ENCODE measurements around the gene RNF222.
"Not testable (repeated sequence)": the region's sequence is repeated elsewhere in the genome, so short reads cannot be mapped to it uniquely, and the experiment has no call there.

RNF222 gene

GRCh38 chr17:8377422-8377821 is 20.2 kb downstream of the RNF222 start:
- no peak for DNase-seq

DNA sequence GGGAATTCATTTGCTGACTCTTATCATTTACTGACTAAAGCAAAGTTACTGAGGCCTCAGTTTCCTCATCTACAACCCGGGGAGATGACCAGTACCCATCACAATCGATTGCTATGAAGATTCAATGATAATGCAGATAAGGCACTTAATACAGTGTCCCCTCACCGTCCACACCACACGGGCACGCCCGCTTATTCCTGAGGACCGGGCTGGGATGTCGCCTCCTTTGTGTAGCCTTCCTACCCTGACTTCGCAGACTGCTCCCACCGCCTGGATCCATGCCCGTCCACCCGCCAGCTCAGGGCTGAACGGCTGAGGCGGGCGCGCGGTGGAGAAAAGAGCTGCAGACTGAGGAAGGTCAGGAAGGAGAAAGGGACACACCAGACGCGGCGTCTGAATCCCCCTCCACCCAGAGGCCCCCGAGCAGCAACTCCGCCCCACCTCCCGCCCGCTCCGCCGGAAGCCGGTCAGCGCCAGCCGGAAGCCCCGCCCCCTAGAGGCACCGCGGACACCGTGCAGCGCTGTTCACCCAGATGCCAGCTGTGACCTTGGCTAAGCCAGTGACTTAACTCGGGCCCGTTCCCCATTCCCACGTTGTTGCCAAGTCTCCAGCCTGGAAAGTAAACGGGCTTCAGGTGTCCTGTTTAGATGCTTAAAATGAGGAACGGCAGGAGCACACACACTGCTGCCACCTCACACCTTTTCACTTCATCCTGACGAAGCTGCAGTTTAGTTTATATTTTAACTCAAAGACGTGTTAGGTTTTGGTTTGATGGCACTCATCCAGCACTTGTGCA is 21.2 kb downstream of the RNF222 start, which contains the start of gene KRABD2:
Gene KRABD2, minus strand, starts transcription at position 434 of the 797 bp plus-strand sequence.
- peak; percentile 86 to 88 for DNase-seq

- no peak for DNase-seq
Measured at GRCh38 chr17:8375738-8376259, 21.8 kb downstream of the RNF222 start.

DNA sequence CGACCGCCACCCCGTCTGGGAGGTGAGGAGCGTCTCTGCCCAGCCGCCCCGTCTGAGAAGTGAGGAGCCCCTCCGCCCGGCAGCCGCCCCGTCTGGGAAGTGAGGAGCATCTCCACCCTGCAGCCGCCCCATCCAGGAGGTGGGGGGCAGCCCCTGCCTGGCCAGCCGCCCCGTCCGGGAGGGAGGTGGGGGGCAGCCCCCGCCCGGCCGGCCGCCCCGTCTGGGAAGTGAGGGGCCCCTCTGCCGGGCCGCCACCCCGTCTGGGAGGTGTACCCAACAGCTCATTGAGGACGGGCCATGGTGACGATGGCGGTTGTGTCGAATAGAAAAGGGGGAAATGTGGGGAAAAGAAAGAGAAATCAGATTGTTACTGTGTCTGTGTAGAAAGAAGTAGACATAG is 23.8 kb downstream of the RNF222 start:
- not testable (repeated sequence) for DNase-seq

- DNase-seq, result no peak
Measured at GRCh38 chr17:8372422-8372821, 25.2 kb downstream of the RNF222 start.

DNA sequence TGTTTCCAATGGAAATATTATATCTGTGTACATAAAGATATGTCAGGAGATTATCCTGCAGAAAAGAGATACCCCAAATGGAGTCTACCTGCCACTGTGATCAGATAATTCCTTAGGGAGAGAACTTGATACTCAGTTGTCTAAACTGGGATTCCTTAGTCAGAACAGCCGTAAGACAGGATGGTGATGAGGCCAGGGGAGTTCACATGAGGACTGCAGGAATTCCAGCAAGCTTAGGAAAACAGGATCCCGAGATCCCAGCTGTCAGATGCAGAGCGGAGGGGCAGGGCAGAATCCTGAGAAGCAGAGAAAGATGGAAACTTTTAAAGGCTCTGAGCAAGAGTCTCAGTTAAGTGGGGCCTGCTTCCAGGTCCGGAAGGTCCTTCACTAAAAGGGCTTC is 25.8 kb downstream of the RNF222 start:
- no peak for DNase-seq

DNA sequence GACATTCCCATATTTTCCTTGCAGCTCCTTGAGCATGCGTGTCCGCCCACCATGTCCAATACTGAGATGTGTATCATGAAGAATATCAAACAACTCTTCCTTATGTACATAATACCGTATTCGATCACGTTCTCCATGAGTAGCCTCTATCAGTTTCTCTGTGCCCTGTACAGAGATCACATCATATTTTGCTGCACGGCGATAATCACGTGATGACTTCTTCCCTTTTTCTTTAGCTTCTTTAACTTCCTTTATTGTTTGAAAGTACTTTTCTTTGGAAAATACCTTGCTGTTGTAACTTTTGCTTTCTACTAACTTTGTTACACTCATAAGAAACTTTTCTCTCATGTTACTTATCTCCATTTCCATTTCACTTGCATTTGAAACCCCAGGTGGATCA is 27.7 kb downstream of the RNF222 start:
- no peak for DNase-seq

DNA sequence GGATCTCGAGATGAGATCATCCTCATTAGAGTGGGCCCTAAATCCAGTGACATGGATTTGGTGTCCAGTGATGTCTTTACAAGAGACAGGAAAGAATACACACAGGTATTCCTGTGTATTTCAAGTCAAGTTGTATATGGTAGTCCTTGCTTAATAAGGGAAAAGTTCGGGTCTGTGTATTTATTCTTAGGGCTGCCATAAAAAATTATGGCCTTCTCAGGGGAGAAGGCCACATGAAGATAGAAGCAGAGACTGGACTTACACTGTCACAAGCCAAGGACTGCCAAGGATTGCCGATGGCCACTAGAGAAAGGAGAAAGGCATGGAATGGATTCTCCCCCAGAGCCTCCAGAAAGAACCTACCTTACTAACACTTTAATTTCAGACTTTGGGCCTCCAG is 29.4 kb downstream of the RNF222 start:
- no peak for DNase-seq

GRCh38 chr17:8366231-8366630 is 31.4 kb downstream of the RNF222 start:
- no peak for DNase-seq

GRCh38 chr17:8365143-8365542 is 32.5 kb downstream of the RNF222 start:
- DNase-seq, result no peak

DNA sequence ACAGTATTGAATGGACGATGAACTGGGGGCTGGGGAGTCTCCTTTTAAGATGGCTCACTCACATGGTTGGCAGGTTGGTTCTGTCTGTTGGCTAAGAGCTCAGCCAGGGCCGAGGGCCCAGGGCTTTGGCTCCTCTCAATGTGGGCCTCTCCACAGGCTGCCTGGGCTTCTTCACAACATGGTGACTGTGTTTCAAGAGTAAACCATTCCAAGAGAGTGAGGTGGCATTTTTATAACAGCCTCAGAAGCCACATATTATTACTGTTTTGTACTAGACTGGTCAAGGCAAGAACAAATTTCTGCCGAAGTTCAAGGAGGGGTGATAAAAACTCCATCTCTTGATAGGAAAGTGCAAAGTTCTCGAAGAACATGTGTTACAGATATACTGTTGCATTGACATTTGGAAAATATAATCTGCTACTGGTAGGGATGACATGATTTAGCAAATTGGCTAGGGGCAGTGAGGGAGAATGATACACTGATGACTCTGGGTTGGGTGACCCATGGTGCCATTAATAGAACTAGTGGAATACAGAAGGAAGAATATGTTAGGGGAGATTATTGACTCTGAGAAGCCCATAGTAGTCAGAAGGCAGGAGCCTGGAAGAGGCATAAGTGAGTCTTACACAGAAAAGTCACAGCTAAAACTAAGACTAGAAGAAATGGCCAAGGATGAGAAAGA is 34.8 kb downstream of the RNF222 start:
- DNase-seq, result no peak

DNA sequence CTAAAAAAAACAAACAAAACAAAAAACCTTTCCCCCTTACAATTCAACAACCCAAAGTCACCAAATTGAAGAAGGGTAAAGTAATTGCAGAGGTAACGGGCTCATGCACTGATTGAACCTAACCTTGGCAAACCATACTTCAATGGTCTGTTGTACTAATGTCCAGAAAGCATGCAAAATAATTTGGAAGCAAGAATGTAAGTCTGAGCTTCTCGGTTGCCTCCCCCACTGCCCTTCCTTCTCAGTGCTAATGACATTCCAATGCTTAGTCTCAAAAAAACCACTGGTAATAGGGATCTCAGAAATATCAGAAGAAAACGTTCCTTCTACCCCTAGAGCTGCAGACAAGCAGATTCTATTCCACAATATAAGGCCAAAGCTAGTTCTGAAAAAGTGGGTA is 36.9 kb downstream of the RNF222 start:
- no peak for DNase-seq

- DNase-seq, result no peak
Measured at GRCh38 chr17:8360260-8360659, 37.4 kb downstream of the RNF222 start.

- DNase-seq, result no peak
Measured at GRCh38 chr17:8359769-8360168, 37.9 kb downstream of the RNF222 start.

DNA sequence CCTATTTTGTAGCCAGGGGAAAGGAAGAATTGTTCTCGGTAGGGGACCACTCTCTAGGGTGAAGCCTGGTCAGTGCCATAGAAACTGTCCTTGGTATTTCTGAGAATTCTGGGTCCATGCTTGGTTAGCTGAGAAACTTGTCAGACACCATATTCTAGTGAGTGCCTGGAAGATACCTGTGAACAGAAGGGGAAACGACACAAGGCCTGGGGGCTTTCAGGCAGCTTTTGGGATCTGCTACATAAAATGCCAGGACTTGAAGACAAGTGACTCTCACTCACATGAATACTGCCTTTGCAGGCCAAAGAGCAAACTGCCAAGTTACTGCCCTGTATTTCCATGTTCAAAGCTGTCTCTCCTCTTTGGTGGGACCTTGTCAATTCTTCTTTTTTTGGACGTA is 39.7 kb downstream of the RNF222 start:
- DNase-seq, result no peak

GRCh38 chr17:8354236-8354635 is 43.4 kb downstream of the RNF222 start:
- DNase-seq, result no peak

- no peak for DNase-seq
Measured at GRCh38 chr17:8353736-8354135, 43.9 kb downstream of the RNF222 start.

GRCh38 chr17:8350339-8350738 is 47.3 kb downstream of the RNF222 start:
- no peak for DNase-seq

DNA sequence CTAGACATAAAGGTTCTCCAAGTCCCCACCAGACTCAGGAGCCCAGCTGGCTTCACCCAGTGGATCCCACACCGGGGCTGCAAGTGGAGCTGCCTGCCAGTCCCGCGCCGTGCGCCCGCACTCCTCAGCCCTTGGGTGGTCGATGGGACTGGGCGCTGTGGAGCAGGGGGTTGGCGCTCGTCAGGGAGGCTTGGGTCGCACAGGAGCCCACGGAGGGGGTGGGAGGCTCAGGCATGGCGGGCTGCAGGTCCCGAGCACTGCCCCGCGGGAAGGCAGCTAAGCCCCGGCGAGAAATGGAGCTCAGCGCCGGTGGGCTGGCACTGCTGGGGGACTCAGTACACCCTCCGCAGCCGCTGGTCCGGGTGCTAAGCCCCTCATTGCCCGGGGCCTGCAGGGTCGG is 50.6 kb downstream of the RNF222 start:
- not testable (repeated sequence) for DNase-seq

GRCh38 chr17:8345951-8346665 is 51.5 kb downstream of the RNF222 start:
- DNase-seq, result no peak

DNA sequence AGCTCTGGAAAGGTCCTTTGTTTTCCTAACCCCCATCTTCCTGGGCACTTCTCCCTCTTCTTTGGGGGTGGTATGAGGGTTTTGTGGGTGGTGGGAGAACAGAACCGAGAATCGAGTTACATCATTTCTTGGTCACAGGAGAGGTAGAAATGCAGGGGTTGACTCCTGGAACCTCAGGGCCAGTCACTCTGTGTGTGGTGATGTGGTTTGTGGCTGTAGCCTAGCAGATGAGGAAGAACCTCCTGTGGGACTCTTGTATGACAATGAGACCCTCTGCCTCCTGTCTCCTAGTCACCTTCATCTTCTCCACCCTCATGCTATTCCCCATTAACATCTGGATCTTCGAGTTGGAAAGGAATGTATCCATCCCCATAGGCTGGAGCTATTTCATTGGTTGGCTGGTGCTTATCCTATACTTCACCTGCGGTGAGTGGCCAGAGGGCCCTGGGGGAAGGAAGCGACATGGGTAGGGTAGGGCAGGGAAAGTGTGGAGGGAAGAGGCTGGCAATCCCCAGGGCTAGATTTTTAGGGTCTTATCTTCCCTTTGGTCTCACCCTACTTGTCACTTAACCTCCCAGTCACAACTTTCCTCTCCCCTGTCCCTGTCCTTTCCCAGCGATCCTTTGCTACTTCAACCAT is 52.5 kb downstream of the RNF222 start:
- DNase-seq, result no peak

- no peak for DNase-seq
Measured at GRCh38 chr17:8341456-8341855, 56.2 kb downstream of the RNF222 start.

All from activated CD4-positive, alpha-beta T cell treated with anti-CD3 and anti-CD28 coated beads for 4 hours (primary cell).